ENCODE data around the gene PDE3A. TPM values are rescaled to one million over a fixed set of nuclear protein-coding genes. Genes with fewer than 3 reads are reported as not detected.

The PDE3A gene
- total and polyA plus RNA-seq, 5 experiments from 2014 or later, result not detected

DNA sequence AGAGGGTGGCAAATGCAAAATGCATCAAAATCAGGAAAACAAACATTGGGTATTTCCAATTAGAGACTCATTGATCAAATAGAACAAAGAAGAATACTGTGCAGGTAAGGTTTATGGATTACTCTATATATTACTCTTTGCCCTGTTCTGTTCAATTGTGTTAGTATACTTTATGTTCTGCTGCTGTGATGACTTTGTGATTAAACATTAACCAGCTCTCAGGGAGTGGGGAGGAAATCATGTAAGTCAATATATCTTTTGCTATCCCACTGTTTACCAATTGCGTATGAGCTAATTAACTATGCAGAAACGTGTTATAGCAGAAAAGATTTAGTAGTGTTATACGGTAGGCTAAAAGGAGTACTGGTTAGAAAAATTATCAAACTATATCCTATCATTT lies 129.4 kb downstream of the PDE3A start:
- ATAC-seq, result no peak

DNA sequence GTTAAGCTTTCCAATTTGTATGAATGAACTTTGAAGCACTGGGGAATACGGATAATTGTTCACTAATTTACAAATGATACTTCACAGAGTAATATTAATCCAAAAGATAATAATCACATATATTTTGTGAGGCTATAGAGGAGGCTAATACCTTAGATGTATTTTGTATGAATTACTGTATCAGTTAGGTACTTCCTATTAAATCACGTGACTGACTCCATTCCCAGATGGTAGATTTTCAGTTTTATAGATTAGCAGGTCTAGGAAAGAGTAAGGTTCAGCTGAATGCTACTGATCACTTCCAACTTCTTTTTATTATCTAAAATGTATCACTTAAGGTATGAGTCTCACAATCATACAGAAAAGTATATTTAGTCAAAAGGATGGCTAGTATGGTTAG lies 133.6 kb downstream of the PDE3A start:
- DNase-seq (no peak), ATAC-seq (no peak)
- Mint-ChIP-seq H3K4me1 (no peaks in the 10 kb centered on the region), H3K36me3 (no peaks in the 10 kb centered on the region), H3K4me3 (no peak overlapping the region), H3K27me3 (no peaks in the 10 kb centered on the region), H3K27ac (no peak overlapping the region), H3K9me3 (peaks cover 0 to under 1% (median 0%) of the 10 kb centered on the region in 9 donors)
- POLR2A ChIA-PET, result no interaction called here

More for the DNA sequence above, 129.4 kb downstream of the PDE3A start:
- Mint-ChIP-seq H3K9me3 (peaks cover 0 to 4% (median 0%) of the 10 kb centered on the region in 9 donors), H3K4me1 (no peaks in the 10 kb centered on the region), H3K27me3 (peaks cover 0 to 4% (median 0%) of the 10 kb centered on the region in 5 donors), H3K27ac (no peak overlapping the region), H3K36me3 (no peaks in the 10 kb centered on the region), H3K4me3 (no peak overlapping the region)
- POLR2A ChIA-PET, result no interaction called here
- no peak for DNase-seq

DNA sequence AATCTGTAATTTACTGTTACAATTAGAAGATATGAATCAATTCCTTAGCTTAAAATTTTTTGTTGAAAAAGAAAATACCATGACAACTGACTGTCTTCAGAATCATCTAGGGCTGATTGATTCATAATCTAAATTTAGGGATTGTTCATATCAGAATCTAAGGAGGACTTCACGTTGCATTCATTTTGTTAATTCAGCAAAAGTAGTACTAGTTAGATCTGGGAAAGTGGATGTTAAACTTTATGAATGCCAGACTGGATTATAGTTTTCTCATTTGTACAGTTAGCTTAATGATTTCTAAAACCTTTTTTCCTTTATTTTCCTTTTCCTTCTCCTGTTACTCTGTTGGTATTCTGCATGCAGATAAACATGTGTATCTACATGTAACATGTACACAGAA lies 135.5 kb downstream of the PDE3A start:
- no peaks in the 10 kb centered on the region for H3K27me3 Mint-ChIP-seq
- ATAC-seq, result no peak
- DNase-seq, result no peak
- no peak overlapping the region for H3K27ac Mint-ChIP-seq
- no peaks in the 10 kb centered on the region for H3K9me3 Mint-ChIP-seq
- H3K4me1 Mint-ChIP-seq, result no peaks in the 10 kb centered on the region
- H3K36me3 Mint-ChIP-seq, result no peaks in the 10 kb centered on the region
- H3K4me3 Mint-ChIP-seq, result no peak overlapping the region
- POLR2A ChIA-PET, result no interaction called here

DNA sequence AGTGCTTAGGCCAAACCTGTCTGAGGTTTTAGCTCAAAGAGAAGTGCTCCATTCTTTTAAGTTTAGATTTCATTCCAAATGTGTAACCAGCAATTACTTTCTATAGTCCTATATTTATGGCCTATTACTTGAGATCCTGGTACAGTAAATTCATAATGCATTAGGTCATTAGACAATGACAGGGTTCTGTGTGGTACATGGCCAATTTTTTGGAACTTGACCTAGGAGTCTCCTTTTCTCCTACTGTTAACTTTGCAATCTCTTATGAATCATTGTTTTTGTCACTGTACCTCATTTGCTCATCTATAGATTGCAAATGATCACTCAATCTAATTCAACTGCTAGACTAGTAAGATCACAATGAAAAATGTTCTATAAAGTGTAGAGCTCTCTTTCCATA lies 136.7 kb downstream of the PDE3A start:
- H3K4me1 Mint-ChIP-seq, result no peaks in the 10 kb centered on the region

DNA sequence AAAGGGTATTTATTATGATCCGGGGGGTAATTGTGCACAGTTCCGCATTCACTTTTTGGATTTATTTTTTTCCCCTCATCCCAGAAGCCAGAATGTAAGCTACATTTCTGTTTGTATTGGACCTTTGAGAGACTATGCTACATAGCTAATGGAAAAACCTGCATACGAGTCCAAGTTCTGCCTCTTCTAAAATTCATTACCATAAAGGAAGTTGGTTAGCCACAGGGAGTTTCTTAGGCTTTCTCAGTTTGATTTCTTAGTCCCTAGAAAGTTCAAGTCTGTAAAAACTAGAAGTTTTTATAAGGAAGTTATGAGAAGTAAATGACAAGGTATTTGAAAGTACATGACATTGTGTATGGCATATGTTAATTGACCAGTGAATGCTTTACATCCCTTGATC lies 138.7 kb downstream of the PDE3A start:
- DNase-seq (no peak), ATAC-seq (no peak)
- no peaks in the 10 kb centered on the region for H3K36me3 Mint-ChIP-seq
- peaks cover 0 to 5% (median 0%) of the 10 kb centered on the region in 5 donors for H3K27me3 Mint-ChIP-seq
- no peaks in the 10 kb centered on the region for H3K4me1 Mint-ChIP-seq
- H3K27ac Mint-ChIP-seq, result no peak overlapping the region
- no peaks in the 10 kb centered on the region for H3K9me3 Mint-ChIP-seq
- POLR2A ChIA-PET, result no interaction called here
- H3K4me3 Mint-ChIP-seq, result no peak overlapping the region

More for the DNA sequence above, 136.7 kb downstream of the PDE3A start:
- Mint-ChIP-seq H3K36me3 (no peaks in the 10 kb centered on the region), H3K9me3 (no peaks in the 10 kb centered on the region), H3K27me3 (no peaks in the 10 kb centered on the region), H3K27ac (no peak overlapping the region), H3K4me3 (no peak overlapping the region)
- POLR2A ChIA-PET, result no interaction called here
- no peak for ATAC-seq
- DNase-seq, result no peak

DNA sequence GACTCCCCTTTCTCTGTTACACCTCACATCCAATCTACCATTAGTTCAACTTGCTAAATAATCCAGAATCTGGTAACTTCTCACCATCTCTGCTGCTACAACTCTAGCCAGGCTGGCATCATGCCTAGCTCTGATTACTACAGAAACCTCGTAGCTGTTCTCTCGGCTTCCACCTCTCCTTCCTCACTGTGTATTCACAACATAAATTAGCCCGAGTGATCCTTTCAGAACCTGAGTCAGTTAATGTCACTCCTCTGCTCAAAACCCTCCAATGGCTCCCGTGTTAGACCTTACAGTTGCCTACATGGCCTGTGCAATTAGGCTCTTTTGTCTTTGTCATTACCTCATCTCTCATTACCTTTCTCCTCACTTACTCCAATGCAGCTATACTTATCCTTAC lies 139.4 kb downstream of the PDE3A start:
- H3K4me3 Mint-ChIP-seq, result no peak overlapping the region

DNA sequence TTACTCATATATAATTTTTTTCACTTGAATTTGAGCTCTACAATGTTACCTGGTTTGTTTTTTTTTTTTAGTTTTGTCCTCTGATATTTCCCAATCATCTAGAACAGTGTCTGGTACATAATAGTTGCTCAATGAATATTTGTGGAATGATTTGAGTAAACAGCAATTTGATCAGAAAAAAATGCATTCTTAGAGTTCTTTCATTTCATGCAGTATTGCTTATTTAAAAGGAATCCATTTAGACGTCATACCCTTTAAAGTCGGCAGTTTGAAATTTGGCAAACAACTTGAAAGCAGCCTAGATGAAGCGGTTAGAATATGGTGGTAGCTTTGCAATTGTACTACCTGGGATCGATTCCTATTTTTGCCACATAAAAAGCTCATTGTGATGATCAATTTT lies 140.0 kb downstream of the PDE3A start:
- peaks cover 0 to 5% (median 0%) of the 10 kb centered on the region in 5 donors for H3K27me3 Mint-ChIP-seq
- DNase-seq (no peak), ATAC-seq (no peak)
- H3K27ac Mint-ChIP-seq, result no peak overlapping the region
- POLR2A ChIA-PET, result no interaction called here
- no peaks in the 10 kb centered on the region for H3K9me3 Mint-ChIP-seq
- no peaks in the 10 kb centered on the region for H3K36me3 Mint-ChIP-seq
- no peaks in the 10 kb centered on the region for H3K4me1 Mint-ChIP-seq
- H3K4me3 Mint-ChIP-seq, result no peak overlapping the region

More for the DNA sequence above, 139.4 kb downstream of the PDE3A start:
- H3K9me3 Mint-ChIP-seq, result no peaks in the 10 kb centered on the region
- ATAC-seq (no peak), DNase-seq (no peak)
- H3K27ac Mint-ChIP-seq, result no peak overlapping the region
- no peaks in the 10 kb centered on the region for H3K36me3 Mint-ChIP-seq
- POLR2A ChIA-PET, result no interaction called here
- H3K4me1 Mint-ChIP-seq, result no peaks in the 10 kb centered on the region
- peaks cover 0 to 5% (median 0%) of the 10 kb centered on the region in 5 donors for H3K27me3 Mint-ChIP-seq

DNA sequence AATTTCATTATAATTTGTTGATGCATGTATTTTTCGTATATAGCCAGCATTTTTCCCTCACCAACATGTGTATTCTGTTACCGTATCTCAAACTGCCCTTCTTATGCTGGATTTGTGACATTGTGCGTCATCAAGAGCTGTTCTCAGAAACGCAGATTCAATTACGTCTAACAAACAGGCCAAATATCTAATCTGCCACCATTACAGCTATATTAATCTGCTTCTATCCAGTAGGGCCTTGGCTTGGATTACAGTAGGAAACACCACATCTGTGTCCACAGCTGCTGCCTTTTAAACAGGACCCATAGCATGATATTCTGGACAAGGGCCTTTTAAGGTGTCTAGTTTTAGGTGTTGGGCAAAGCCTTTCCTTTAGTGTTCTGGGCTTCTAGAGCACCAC lies 140.6 kb downstream of the PDE3A start:
- DNase-seq (no peak), ATAC-seq (no peak)
- no peaks in the 10 kb centered on the region for H3K36me3 Mint-ChIP-seq
- H3K27me3 Mint-ChIP-seq, result peaks cover 0 to 5% (median 0%) of the 10 kb centered on the region in 5 donors
- H3K4me1 Mint-ChIP-seq, result no peaks in the 10 kb centered on the region
- POLR2A ChIA-PET, result no interaction called here
- no peak overlapping the region for H3K4me3 Mint-ChIP-seq
- H3K27ac Mint-ChIP-seq, result no peak overlapping the region
- H3K9me3 Mint-ChIP-seq, result no peaks in the 10 kb centered on the region

DNA sequence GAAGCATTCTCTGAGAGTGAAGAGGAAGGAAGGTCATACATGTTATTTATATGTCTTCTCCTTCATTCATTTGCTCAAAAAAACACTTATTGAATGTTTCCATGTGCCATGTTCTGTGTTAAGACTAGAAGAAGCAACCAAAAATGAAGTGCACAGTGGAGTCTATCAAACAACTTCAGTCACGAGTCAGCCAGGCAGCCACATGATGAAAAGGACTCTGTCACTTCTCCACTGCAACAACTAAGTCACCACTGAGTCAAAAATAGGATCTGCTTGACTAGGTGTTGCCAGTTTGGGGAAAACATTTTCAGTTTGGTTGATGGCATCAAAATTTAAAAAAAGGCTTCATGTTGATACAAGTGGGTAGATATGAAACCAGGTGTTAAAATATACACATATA lies 142.5 kb downstream of the PDE3A start:
- ATAC-seq (no peak), DNase-seq (no peak)
- POLR2A ChIA-PET, result no interaction called here
- Mint-ChIP-seq H3K27ac (no peak overlapping the region), H3K27me3 (peaks cover 0 to 5% (median 0%) of the 10 kb centered on the region in 5 donors), H3K9me3 (no peaks in the 10 kb centered on the region), H3K36me3 (no peaks in the 10 kb centered on the region), H3K4me1 (no peaks in the 10 kb centered on the region), H3K4me3 (no peak overlapping the region)

DNA sequence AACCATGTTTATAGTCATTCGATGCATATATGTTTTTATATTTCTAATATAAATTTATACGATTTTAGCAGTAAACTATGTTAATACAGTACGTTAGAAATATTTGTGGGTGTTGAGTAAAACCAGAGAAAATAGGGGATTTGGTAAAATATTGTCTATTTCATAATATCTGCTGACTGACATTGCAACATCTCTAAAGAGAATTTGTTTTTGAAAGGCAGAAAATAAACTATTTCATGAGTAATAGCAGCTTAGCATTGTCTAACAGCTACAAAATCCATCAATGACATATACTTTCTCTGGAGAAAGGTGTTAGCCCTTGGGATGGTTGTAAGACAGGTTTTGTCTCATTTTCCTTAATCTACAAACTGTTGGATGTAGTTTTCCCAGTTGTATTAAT lies 144.9 kb downstream of the PDE3A start:
- ATAC-seq (no peak), DNase-seq (no peak)
- Mint-ChIP-seq H3K36me3 (no peaks in the 10 kb centered on the region), H3K27ac (no peak overlapping the region), H3K4me3 (no peak overlapping the region), H3K27me3 (peaks cover 0 to 5% (median 0%) of the 10 kb centered on the region in 5 donors), H3K4me1 (no peaks in the 10 kb centered on the region), H3K9me3 (no peaks in the 10 kb centered on the region)
- POLR2A ChIA-PET, result no interaction called here

DNA sequence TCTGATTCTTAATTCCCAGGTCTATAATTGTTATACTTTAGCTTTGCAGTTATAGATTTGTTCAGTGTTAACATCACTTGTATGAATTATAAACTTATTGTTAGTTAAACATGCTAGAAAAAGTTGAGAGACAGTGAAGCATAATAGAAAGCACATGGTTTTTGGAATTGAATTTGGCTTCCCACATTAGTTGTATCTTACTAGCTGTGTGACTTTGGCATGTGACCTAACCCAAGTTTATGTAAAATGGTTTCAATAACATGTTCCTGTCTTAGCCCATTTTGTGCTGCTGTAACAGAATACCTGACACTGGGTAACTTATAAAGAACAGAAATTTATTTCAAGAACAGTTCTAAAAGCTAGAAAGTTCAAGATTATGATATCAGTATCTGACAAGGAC lies 146.3 kb downstream of the PDE3A start:
- Mint-ChIP-seq H3K4me3 (no peak overlapping the region), H3K27me3 (peaks cover 0 to 7% (median 0%) of the 10 kb centered on the region in 5 donors)
- POLR2A ChIA-PET, result no interaction called here

DNA sequence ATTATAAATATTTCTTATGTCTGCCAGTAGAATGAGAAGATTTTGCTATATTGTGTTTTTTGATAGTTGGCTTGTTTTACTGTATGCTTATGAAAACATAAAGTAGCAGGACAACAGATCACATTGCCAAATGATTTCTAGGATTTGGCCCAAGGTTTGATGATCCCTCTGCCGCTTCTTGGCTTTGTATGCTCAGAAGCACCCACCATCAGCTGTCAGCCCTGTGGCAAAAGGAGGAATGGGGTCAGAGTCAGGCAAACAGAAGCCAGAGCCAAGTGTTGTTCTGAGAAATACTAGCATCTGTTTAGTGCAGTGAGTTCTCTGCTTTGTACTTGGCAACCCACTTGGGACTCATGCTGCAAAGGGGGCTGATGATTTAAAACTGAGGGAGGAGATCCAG lies 152.2 kb downstream of the PDE3A start:
- H3K27ac Mint-ChIP-seq, result no peak overlapping the region
- DNase-seq (no peak), ATAC-seq (no peak)
- no peaks in the 10 kb centered on the region for H3K36me3 Mint-ChIP-seq
- H3K4me1 Mint-ChIP-seq, result no peaks in the 10 kb centered on the region
- POLR2A ChIA-PET, result no interaction called here
- H3K4me3 Mint-ChIP-seq, result no peak overlapping the region
- peaks cover 0 to 11% (median 0%) of the 10 kb centered on the region in 5 donors for H3K27me3 Mint-ChIP-seq
- peaks cover 0 to 3% (median 0%) of the 10 kb centered on the region in 9 donors for H3K9me3 Mint-ChIP-seq

More for the DNA sequence above, 146.3 kb downstream of the PDE3A start:
- ATAC-seq (no peak), DNase-seq (no peak)
- H3K4me1 Mint-ChIP-seq, result no peaks in the 10 kb centered on the region
- H3K27ac Mint-ChIP-seq, result no peak overlapping the region
- H3K9me3 Mint-ChIP-seq, result no peaks in the 10 kb centered on the region
- no peaks in the 10 kb centered on the region for H3K36me3 Mint-ChIP-seq

DNA sequence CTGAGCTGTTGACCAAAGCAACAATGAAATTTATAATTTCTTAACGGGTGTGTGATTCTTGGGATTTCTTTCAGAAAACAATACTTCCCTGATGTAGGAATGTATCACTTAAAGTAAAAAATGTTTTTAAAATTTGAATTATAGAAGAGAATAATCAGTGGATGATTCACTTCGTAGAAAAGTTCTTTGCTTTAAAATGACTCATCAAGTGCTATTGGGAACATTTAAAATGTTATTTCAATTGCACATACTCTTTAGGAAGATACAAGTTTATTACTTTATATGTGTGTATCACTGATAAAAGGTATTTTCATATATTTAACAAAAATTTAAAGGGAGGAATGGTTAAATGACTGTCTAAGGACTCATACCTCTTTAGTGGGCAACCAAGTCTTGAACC lies 155.3 kb downstream of the PDE3A start:
- H3K27ac Mint-ChIP-seq, result no peak overlapping the region
- no peak for DNase-seq
- peaks cover 0 to 3% (median 0%) of the 10 kb centered on the region in 9 donors for H3K9me3 Mint-ChIP-seq
- no peaks in the 10 kb centered on the region for H3K36me3 Mint-ChIP-seq
- no peak overlapping the region for H3K4me3 Mint-ChIP-seq
- ATAC-seq, result no peak
- POLR2A ChIA-PET, result no interaction called here
- H3K27me3 Mint-ChIP-seq, result peaks cover 0 to 11% (median 1%) of the 10 kb centered on the region in 5 donors
- H3K4me1 Mint-ChIP-seq, result no peaks in the 10 kb centered on the region

DNA sequence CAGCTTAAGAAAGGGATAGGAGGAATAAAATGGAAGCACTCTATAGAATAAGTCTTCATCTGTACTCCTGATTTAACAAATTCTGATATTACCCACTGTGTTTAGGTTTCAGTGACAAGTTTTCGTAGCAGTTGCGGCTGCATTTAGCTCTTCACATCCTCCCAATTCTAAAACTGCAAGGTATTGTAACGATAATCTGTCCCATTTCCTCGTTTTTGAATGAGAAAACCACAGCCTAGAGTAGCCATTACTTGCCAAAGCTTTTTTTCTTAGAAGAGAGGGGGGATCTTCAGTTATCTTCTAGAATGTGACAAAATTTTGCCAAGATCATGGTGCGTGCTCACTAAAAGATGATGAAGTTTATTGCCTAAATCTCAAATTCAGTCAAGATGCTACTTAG lies 155.8 kb downstream of the PDE3A start:
- H3K9me3 Mint-ChIP-seq, result peaks cover 0 to 3% (median 0%) of the 10 kb centered on the region in 9 donors
- no peak for DNase-seq
- no peak overlapping the region for H3K27ac Mint-ChIP-seq
- ATAC-seq, result no peak
- H3K4me3 Mint-ChIP-seq, result no peak overlapping the region
- H3K36me3 Mint-ChIP-seq, result no peaks in the 10 kb centered on the region
- POLR2A ChIA-PET, result no interaction called here
- peaks cover 0 to 11% (median 1%) of the 10 kb centered on the region in 5 donors for H3K27me3 Mint-ChIP-seq
- no peaks in the 10 kb centered on the region for H3K4me1 Mint-ChIP-seq

All from naive thymus-derived CD8-positive, alpha-beta T cell (primary cell).